ACHN (cell line): ENCODE measurements around the gene ADCY10.
"Not testable (repeated sequence)": the region's sequence is repeated elsewhere in the genome, so short reads cannot be mapped to it uniquely, and the experiment has no call there.

Experiments used
- DNase-seq: peaks from one replicate; pipeline ENCODE4 v3.0.0-alpha.2; 2015
- in situ Hi-C: cut with HindIII; loops from 2 replicates; pipeline ENCODE4 v1.10.0; 2017; ENCODE audit warnings: low sequenced_read_pairs, low pct_ligation_motif_present, low pct_unique_long_range_greater_than_20kb

ADCY10 gene

DNA sequence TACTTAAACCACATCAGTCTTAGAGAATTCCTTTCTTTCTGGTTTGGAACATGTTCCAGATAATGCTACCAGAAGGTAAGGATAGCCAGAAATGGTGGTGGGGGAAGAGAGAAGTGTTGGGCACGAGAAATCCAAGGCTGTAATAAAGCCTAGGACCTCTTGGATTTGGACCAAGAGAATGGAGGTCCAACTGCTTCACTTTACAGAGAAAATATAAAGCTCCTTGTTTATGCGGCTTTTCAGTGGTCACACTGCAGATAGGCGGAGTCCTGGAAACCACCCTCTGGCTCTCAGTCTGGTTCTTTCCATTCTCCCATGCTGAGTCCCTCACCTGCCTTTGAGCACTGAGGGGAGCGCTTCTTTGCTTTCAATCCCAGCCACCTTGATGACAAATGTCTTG lies 87.8 kb downstream of the ADCY10 start:
- DNase-seq, result no peak
- in situ Hi-C loops, result no loop called here

DNA sequence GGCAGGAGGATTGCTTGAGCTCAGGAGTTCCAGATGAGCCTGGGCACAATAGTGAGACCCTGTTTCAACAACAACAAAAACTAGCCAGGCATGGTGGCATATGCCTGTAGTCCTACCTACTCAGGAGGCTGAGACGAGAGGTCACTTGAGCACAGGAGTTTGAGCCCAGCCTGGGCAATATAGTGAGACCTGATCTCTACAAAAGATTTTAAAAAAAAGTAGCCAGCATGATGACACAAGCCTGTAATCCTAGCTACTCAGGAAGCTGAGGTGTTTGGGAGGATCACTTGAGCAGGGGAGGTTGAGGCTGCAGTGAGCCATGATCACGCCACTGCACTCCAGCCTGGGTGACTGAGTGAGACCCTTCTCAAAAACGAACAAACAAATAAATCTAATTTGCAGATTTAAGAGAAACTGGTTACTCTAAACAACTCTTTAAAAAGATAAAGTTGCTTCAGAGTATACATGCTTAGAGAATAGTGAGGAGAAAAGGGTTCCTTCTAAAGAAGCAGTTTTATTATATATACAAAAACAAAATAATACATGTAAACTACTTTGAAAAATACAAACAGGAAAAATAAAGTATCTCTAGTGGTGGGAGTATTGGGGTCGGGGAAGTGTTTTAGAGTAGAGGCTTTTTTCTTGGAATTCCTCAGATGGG lies 88.4 kb downstream of the ADCY10 start:
- in situ Hi-C loops, result no loop called here
- no peak for DNase-seq

DNA sequence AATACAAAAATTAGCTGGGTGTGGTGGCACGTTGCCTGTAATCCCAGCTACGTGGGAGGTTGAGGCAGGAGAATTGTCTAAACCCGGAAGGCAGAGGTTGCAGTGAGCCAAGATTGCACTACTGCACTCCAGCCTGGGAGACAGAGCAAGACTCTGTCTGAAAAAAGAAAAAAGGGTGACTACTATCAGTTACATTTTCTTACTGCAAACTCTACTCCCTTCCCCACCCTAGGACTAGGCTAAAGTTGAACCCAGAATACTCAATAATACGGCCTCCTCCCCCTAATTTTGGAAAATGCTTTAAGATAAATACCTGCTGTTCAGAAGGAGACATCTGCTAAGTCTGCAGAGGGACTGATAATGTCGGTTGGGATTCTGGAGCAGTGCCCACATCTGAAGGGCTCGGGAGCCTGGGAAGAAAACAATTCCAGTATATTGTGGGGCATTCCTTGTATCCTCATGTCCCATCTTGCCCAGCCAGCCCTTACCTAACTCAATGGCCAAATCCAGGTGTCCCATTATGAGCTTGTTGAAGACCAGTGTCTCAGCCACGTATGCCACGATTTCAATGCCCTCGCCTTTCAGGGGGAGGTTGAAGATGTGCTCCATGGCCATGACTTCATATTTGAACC lies 89.7 kb downstream of the ADCY10 start:
- in situ Hi-C loops, result no loop called here
- DNase-seq, result no peak

DNA sequence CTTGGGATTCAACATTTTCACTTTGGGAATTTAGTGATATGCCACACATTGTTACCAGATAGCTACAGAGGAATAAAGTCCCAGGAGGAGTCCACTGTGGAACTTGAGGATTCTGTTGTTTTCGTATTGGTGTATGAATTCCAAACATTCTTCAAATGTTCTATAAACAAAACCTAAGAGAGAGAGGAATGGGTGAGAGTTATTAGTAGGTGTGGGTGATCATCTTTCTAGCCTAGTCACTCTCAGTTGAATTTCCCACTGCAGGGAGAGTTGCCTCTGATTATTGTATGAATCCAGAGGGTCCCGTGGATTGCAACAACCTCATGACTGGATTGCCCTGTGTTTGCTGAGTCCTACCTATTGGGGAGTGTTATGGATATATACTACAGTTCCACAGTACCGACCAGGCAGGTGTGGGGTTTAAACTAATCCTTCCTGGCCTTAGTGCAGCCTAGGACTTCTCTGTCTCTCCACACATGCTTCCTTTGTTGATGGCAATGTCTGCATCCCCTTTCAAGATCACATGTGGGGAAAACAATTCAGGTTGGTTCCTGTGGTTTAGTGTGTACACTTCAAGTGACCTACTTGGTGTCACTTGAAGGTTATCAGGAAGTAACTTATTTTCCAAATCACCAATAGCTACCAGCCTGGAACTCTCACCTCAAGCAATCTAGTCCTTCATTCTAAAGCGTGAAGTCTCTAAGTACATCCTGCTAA lies 91.8 kb downstream of the ADCY10 start:
- in situ Hi-C loops, result no loop called here
- DNase-seq, result peak; percentile 13

DNA sequence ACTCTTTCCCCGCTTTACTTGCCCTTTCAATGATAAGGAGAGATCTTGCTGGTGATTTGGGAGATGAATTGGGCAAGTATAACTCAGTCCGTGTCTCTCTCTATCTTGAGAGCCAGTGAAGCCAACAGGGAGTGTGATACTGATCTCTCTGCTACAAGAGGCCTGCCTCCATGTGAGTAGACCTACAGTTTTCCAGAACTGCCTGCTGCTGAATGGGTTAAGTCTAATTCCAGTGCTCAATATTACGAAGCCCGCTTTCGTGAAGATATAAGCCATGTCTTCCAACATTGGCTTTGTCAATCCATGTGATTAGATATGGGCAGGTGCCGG lies 92.6 kb downstream of the ADCY10 start:
- DNase-seq, result no peak
- in situ Hi-C loops, result no loop called here

DNA sequence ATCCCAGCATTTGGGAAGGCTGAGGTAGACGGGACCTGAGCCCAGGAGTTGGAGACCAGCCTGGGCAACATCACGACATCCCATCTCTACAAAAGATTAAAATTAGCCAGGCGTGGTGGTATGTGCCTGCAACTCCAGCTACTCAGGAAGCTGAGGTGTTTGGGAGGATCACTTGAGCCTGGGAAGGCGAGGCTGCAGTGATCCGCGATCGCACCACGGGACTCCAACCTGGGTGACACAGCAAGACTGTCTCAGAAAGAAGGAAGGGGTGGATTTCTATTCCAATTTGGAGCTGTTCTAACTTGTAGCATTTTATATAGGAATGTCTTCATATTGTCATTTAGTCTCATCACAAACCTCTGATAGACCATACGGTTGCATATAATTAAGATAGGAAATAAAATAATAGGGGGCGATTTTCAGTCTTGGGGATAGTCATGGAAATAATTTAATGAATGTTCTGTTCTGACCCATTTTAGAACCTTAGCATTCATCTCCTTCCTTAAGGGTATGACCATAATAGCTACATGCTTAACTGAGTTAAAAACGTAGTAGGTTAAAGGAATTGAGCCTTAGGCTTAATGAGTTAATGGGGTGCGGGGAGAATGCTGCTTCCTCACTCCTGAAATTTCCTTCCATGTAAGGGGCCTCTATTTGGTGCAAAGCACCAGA lies 93.1 kb downstream of the ADCY10 start:
- in situ Hi-C loops, result no loop called here

DNA sequence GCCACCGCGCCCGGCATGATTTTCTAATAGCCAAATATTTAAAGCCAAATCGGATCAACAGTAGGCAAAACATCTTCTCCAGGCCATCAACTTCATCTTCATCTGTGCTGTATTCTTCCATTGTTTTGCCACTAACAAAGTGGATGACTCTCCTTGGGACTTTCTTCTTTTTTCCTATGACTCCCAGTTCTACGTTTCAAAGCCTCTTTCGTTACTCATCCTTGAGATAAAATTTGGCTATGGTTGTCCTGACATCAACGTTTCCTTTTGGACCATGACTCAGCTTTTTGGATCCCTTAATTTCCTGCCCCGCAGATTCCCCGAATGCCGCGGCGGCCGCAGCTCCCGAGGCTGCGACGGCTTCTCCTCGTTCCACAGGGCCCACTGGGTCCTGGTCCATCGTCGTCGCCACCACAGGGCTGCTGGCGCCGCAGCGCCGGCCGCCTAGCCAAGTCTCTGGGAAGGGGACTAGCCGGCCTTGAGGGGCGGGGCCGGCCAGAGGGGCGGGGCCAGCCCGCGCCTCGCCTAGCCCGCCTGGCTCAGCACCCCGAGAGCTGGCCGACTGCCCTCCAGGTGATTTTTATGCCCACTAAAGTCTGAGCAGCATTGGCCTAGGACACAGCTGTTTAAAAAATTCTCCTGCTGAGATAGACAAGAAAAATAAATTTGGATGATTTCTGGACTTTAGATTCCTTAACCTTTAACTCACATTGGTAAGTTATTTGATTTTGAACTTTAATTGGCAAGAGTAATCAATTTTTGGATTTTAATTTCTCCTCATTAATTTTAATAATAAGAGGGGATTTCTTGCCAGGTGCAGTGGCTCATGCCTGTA lies 93.9 kb downstream of the ADCY10 start:
- peak; percentile 92 for DNase-seq
- in situ Hi-C loops, result no loop called here

More for the DNA sequence above, 93.1 kb downstream of the ADCY10 start:
- peak; percentile 71 for DNase-seq

DNA sequence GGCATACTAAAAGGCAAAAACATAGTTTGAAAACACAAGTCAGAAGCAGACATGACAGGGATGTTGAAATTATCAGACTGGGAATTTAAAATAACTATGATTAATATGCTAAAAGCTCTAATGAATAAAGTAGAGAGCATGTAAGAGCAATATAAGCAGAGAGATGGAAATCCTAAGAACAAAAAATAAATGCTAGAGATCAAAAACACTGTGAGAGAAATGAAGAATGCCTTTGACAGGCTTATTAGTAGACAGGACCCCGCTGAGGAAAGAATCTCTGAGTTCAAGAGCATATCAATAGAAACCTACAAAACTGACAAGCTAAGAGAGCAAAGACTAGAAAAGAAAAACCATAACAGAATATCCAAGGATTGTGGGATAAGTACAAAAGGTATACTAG lies 98.3 kb downstream of the ADCY10 start:
- no peak for DNase-seq
- in situ Hi-C loops, result no loop called here

DNA sequence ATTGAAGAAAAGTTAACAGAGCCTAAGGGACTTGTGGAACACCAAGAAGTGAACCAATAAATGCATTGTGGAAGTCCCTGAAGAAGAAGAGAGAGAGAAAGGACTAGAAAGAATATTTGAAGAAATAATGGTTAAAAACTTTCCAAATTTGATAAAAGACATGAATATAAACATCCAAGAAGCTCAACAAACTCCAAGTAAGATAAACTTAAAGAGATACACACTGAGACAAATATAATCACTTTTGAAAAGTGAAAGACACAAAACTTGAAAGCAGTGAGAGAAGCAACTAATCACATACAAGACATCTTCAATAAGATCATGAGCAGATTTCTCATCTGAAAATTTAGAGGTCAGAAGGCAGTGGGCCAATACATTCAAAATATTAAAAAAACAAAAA lies 101.0 kb downstream of the ADCY10 start:
- in situ Hi-C loops, result no loop called here
- DNase-seq, result no peak

DNA sequence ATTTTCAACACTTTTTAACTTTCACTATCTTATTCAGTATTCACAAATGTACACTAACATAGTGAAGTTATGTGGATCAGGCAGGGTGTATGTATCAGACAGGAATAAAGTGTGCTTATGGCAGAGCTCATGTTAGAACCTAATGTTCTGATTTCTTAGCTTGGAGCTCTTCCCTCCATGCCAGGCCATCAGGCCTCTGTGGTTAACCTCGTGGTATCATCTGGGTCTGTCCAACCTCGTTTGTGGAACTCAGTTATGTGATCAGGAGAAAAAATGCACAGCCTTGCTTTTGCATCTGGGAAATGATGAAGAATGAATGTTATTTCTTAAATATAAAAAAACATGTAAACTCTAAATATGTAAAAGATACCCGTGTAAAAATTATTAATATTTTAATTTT lies 105.2 kb downstream of the ADCY10 start:
- DNase-seq, result no peak
- in situ Hi-C loops, result no loop called here

DNA sequence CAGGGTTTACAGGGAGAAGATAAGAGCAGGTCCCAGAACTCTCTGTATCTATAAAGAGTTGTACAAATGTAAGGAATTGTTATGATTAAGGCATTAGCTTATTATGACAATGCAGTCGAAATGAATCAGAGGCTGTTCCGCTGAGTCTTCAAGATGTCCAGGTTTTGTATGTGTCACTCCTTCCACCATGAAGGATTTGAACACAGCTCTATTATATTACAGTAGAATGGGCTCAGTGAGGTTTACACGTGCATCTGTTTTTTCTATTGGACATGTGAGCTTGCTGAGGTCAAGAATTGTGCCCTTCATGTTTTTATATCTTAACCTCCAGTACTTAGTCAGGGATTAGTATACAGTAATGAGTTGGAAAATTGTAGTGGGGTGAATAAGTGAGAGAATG lies 105.8 kb downstream of the ADCY10 start:
- no peak for DNase-seq
- in situ Hi-C loops, result no loop called here

DNA sequence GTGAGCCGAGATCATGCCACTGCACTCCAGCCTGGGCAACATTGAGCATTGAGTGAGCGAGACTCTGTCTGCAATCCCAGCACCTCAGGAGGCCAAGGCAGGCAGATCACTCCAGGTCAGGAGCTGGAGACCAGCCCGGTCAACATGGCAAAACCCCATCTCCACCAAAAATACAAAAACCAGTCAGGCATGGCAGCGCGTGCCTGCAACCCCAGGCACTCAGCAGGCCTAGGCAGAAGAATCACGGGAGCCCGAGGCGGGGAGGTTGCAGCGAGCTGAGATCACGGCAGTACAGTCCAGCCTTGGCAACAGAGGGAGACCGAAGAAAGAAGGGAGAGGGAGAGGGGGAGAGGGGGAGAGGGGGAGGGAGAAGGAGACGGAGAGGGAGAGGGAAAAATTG lies 107.3 kb downstream of the ADCY10 start:
- in situ Hi-C loops, result not testable (repeated sequence)

DNA sequence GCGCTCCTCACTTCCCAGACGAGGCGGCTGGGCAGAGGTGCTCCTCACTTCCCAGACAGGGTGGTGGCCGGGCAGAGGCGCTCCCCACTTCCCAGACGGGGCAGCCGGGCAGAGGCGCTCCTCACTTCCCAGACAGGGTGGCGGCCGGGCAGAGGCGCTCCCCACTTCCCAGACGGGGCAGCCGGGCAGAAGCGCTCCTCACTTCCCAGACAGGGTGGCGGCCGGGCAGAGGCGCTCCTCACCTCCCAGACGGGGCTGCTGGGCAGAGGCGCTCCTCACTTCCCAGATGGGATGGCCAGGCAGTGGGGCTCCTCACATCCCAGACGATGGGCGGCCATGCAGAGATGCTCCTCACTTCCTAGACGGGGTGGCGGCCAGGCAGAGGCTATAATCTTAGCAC lies 107.7 kb downstream of the ADCY10 start:
- in situ Hi-C loops, DNase-seq: not testable (repeated sequence)

More for the DNA sequence above, 107.3 kb downstream of the ADCY10 start:
- DNase-seq, result not testable (repeated sequence)

DNA sequence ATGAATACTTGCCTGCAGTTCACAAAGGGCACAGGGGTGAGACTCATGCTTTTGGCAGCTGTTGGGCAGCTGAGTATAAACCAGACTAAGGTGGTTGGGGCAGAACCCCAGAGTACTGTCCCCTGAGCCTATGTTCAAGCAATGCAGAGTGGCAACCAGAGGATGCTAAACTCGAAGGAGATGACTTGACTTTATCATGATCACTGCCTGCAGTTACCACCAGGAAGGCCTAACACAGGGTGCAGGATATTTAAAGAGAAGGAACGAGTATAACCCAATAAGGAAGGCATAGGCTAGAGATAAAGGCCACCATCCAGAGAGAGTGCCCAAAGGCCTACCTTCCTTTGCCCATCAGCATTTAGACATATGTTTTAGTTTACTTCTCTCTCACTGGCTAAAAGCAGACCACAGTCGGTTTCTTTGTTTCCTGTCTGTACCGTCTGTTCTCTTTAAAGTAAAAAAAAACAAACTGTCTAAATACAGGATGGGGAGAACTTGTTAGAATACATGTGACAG lies 108.8 kb downstream of the ADCY10 start:
- no peak for DNase-seq

DNA sequence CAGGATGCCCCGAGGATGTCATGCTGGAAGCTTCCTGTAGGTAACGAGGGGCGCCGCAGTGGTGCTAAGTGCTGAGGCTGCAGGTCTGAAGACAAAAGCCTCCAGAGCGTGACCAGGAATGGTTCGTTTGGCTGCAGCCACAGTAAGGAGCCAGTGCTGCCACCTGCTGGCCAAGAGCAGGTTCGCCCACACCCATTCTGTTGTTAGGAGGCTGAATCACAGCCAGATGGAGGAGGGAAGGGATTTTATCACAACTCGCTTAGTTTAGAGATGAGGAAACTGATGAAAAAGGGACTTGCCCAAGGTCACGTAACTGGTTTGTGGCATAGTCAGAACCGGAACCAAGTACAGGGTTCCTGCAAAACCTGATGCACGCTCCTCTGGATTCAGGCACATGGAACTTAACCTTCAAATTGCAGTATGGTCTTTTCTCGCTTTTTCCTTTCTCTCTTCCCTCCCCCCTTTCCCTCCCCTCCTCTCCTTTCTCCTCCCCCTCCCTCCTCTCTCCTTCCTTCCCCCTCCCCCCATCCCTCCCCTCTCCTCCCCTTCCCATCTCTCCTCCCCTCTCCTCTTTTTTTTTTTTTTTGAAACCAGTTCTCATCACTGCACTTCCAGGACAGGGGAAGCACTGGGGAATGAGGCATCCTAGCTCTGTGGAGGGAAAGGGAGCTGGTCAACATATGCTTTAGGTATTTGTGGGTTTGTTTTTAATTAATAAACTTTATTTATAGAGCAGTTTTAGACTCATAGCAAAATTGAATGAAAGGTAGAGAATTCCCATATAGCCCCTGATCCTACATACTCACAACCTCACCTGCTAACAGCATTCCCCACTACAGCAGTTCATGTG lies 110.4 kb downstream of the ADCY10 start:
- in situ Hi-C loops, result no loop called here
- DNase-seq, result peak; percentile 96

More for the DNA sequence above, 108.8 kb downstream of the ADCY10 start:
- in situ Hi-C loops, result no loop called here

DNA sequence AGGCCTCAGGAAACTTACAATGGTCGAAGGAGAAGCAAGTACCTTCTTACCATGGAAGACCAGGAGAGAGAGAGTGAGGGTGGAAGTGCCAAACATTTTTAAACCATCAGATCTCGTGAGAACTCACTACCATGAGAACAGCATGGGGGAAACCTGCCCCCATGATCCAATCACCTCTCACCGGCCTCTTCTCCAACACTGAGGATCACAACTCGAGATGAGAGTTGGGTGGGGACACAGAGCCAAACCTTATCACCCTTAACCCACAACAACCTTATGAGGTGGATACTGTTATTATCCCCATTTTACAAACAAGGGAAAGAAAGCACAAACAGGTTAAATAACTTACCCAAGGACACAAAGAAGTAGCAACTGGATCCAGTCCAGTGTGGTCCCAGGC lies 111.7 kb downstream of the ADCY10 start:
- no peak for DNase-seq
- in situ Hi-C loops, result no loop called here

DNA sequence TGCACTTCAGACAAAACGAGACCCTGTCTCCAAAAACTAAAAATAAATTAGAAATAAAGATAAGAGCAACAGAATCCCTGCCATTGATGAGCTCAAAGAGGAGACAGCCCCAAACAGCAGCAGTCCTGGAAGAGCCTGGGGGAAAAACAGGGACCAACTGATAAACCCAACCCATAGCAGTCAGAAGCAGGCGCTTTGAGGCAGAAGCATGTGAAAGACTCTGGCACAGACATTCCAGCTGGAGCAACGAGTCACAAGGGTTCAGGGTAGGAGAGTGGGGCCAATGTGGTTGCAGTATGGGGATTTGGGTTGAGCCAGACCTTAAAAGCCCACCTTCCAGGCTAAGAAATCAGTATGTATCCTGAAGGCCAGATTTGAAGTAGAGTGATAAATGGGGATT lies 113.7 kb downstream of the ADCY10 start:
- in situ Hi-C loops, result no loop called here
- DNase-seq, result no peak

DNA sequence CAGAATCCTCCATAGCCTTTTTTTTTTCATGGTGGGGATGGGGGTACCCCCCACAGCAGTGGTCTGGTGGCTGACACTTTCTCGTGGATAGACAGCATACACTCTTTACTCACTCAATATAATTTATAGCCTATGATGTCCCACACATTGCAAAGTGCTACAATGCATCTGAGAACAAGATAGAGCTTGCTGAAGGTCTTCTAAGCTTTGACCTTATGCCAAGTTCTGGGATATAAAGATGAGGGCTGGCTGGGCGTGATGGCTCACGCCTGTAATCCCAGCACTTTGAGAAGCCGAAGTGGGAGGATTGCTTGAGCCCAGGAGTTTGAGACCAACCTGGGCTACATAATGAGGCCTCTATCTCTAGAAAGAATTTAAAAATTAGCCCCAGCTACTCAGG lies 114.2 kb downstream of the ADCY10 start:
- in situ Hi-C loops, result no loop called here
- no peak for DNase-seq
